ENCODE results near the gene NANOGP8. TPM values are rescaled to one million over a fixed set of nuclear protein-coding genes. Genes with fewer than 3 reads are reported as not detected.

Gene NANOGP8
- total RNA-seq, 2 experiments from 2014 or later = not detected

DNA sequence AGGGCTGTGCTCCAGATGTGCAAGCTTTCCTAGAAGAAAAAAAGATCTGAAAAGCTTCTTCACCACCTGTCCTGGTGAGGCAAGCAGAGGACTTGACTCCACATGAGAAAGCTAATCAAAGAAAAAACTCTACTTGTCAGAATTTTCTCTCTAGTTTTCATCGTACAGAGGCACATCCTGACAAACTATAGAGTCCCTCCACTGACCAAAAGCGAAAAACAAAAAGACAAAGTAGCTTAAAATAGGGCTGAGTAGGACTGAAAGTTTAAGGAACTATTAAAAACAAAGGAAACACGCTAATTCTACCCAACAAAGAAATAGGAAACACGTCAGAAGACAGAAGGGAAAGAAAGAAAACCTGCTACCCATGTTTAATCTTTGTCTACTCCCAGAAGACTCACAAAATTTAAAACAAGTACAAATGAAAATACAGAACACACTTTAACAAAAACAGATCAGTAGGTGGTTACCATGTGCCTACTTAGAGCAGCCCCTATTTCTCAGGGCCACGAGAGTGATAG is 26.5 kb downstream of the NANOGP8 start:
- H3K9me2 ChIP-seq (ENCODE audit: insufficient read depth, low read length) = no peaks in the 10 kb centered on the region
- no peak overlapping the region for H3K4me3 ChIP-seq (ENCODE audit: low read depth, low read length, poor library complexity, severe bottlenecking)
- H3K4me1 ChIP-seq (ENCODE audit: insufficient read depth, low read length, poor library complexity, severe bottlenecking) = no peaks in the 10 kb centered on the region
- TF ChIP-seq EZH2phosphoT487 (IDR thresholded peaks at IDR 0.05; ENCODE audit: borderline replicate concordance, low read depth, low read length) = no peak
- BruUV-seq (replicated peaks) = no TSS peak
- no peak overlapping the region for H3K27ac ChIP-seq (ENCODE audit: low read depth, low read length, poor library complexity, severe bottlenecking)
- H2AFZ ChIP-seq (ENCODE audit: low read length) = peak overlapping the region; percentile 44; the same call in 1 of the 2 replicates
- ChIA-PET CTCF (ENCODE audit: unreplicated experiment) (no interaction called here), POLR2A (interaction anchor here (0.6 to 1.2 kb wide), 3 partner anchors 8 to 243 kb away, joined by 3 read pairs; no protein-coding TSS in a partner anchor)
- no peaks in the 10 kb centered on the region for H3K36me3 ChIP-seq (ENCODE audit: insufficient read depth, low read length)
- intact Hi-C loops (cut with micrococcal nuclease; ENCODE audit: unreplicated experiment) = loop anchor here (10.0 kb wide), 1 partner anchor 56 kb away; no protein-coding TSS in a partner anchor
- no peaks in the 10 kb centered on the region for H3K9me3 ChIP-seq (ENCODE audit: low read length)
- DNase-seq (ENCODE audit: low spot score) = no peak
- H3K4me2 ChIP-seq (ENCODE audit: low read length) = no peak overlapping the region
- no peaks in the 10 kb centered on the region for H4K20me1 ChIP-seq (ENCODE audit: insufficient read depth, low read length)
- no peaks in the 10 kb centered on the region for H3K79me2 ChIP-seq (ENCODE audit: insufficient read depth, low read depth, low read length)

DNA sequence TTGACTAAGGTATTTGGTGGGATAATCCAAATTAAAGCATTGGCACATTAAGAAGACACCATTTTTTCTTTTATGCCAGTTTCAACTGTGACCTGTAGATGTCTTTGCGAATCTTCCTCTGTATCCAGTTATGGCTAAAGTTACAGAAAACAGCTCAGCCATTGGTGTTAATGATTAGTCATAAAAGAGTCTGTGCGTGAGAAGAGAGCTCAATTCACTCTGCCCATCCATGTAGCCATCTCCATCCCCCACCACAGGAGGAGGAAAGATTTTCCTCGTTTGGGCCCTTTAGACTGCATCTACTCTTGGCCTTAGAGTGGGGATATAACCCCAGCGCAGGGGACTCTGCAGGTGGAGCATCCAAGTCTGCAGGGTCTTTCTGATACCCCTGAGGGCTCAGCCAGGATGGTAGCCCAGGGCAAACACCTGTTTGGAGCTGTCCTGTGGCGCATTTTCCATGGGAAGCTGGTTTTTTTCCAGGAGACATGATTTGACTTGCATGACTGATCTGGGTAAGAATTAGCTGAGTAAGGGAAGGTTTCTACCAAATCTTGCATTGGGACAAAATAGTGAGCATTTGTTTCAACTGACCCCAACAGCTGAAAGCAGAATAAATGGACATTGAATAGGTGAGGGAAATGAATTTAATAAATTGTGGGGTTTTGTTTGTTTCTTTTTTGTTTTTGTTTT is 29.5 kb downstream of the NANOGP8 start:
- H3K9me2 ChIP-seq (ENCODE audit: insufficient read depth, low read length) = no peaks in the 10 kb centered on the region
- TF ChIP-seq EZH2phosphoT487 (IDR thresholded peaks at IDR 0.05; ENCODE audit: borderline replicate concordance, low read depth, low read length) = no peak
- no peak for TF ChIP-seq CTCF (conservative IDR thresholded peaks at IDR 0.05; ENCODE audit: low read length)
- POLR2A ChIA-PET = no interaction called here
- intact Hi-C loops (cut with micrococcal nuclease; ENCODE audit: unreplicated experiment) = loop anchor here (10.0 kb wide), 1 partner anchor 59 kb away; no protein-coding TSS in a partner anchor
- no peak overlapping the region for H3K27ac ChIP-seq (ENCODE audit: low read depth, low read length, poor library complexity, severe bottlenecking)
- no peak for DNase-seq (ENCODE audit: low spot score)
- H3K79me2 ChIP-seq (ENCODE audit: insufficient read depth, low read depth, low read length) = no peaks in the 10 kb centered on the region
- no peak overlapping the region for H2AFZ ChIP-seq (ENCODE audit: low read length)
- H3K4me3 ChIP-seq (ENCODE audit: low read depth, low read length, poor library complexity, severe bottlenecking) = no peak overlapping the region
- BruUV-seq (replicated peaks) = no TSS peak
- no peaks in the 10 kb centered on the region for H3K9me3 ChIP-seq (ENCODE audit: low read length)
- H3K36me3 ChIP-seq (ENCODE audit: insufficient read depth, low read length) = no peaks in the 10 kb centered on the region
- CTCF ChIA-PET (ENCODE audit: unreplicated experiment) = no interaction called here
- H4K20me1 ChIP-seq (ENCODE audit: insufficient read depth, low read length) = no peaks in the 10 kb centered on the region
- no peak overlapping the region for H3K4me2 ChIP-seq (ENCODE audit: low read length)
- no peaks in the 10 kb centered on the region for H3K4me1 ChIP-seq (ENCODE audit: insufficient read depth, low read length, poor library complexity, severe bottlenecking)

GRCh38 chr15:35054380-35054779 is 30.7 kb downstream of the NANOGP8 start:
- ChIA-PET POLR2A (interaction anchor here (0.5 kb wide), 1 partner anchor 369 kb away, joined by 3 read pairs; no protein-coding TSS in a partner anchor), CTCF (ENCODE audit: unreplicated experiment) (no interaction called here)
- TF ChIP-seq EZH2phosphoT487 (IDR thresholded peaks at IDR 0.05; ENCODE audit: borderline replicate concordance, low read depth, low read length) (no peak), CTCF (conservative IDR thresholded peaks at IDR 0.05; ENCODE audit: low read length) (no peak)
- DNase-seq (ENCODE audit: low spot score) = no peak
- no peaks in the 10 kb centered on the region for H3K9me2 ChIP-seq (ENCODE audit: insufficient read depth, low read length)
- no peak overlapping the region for H3K4me3 ChIP-seq (ENCODE audit: low read depth, low read length, poor library complexity, severe bottlenecking)
- no peaks in the 10 kb centered on the region for H3K4me1 ChIP-seq (ENCODE audit: insufficient read depth, low read length, poor library complexity, severe bottlenecking)
- H3K4me2 ChIP-seq (ENCODE audit: low read length) = no peak overlapping the region
- no peaks in the 10 kb centered on the region for H3K9me3 ChIP-seq (ENCODE audit: low read length)
- no peak overlapping the region for H2AFZ ChIP-seq (ENCODE audit: low read length)
- H3K36me3 ChIP-seq (ENCODE audit: insufficient read depth, low read length) = no peaks in the 10 kb centered on the region
- H3K27ac ChIP-seq (ENCODE audit: low read depth, low read length, poor library complexity, severe bottlenecking) = no peak overlapping the region
- no TSS peak for BruUV-seq (replicated peaks)
- intact Hi-C loops (cut with micrococcal nuclease; ENCODE audit: unreplicated experiment) = loop anchor here (10.0 kb wide), 1 partner anchor 60 kb away; no protein-coding TSS in a partner anchor
- H4K20me1 ChIP-seq (ENCODE audit: insufficient read depth, low read length) = no peaks in the 10 kb centered on the region
- no peaks in the 10 kb centered on the region for H3K79me2 ChIP-seq (ENCODE audit: insufficient read depth, low read depth, low read length)

All from OCI-LY7 (cell line).